GM23338 (cell line): ENCODE data around the gene KLC1. TPM values are rescaled to one million over a fixed set of nuclear protein-coding genes. Genes with fewer than 3 reads are reported as not detected.

Source experiments
- ATAC-seq: fragments of 200-7000 bp; cut with Tn5 transposase; 3 replicates; pipeline ENCODE4 v1.9.1; 2020
- DNase-seq: peaks from one replicate; pipeline ENCODE4 v3.0.0-alpha.2; 2015; ENCODE audit warnings: low spot score
- H2AFZ ChIP-seq: fragments of 200-600 bp; sonication (generic); 2 replicates; pipeline ENCODE4 v1.8.0; 2016; ENCODE audit warnings: antibody characterized with exemption, mild to moderate bottlenecking, moderate library complexity
- H3F3A ChIP-seq: fragments of 200-600 bp; sonication (generic); replicated peaks from 2 replicates; pipeline ENCODE4 v1.8.0; 2017; ENCODE audit warnings: antibody characterized with exemption, mixed run types, low read depth
- H3K27ac ChIP-seq: fragments of 200-600 bp; sonication (generic); 2 replicates; pipeline ENCODE4 v1.6.1; 2016; ENCODE audit warnings: low read depth
- H3K27me3 ChIP-seq: fragments of 200-600 bp; sonication (generic); 2 replicates; pipeline ENCODE4 v1.8.0; 2016; ENCODE audit warnings: mild to moderate bottlenecking, mixed run types, moderate library complexity; ENCODE audit not compliant: insufficient read depth
- H3K36me3 ChIP-seq: fragments of 200-600 bp; sonication (generic); 2 replicates; pipeline ENCODE4 v1.8.0; 2016; ENCODE audit warnings: mild to moderate bottlenecking; ENCODE audit not compliant: insufficient read depth
- H3K4me1 ChIP-seq: fragments of 200-600 bp; sonication (generic); 2 replicates; pipeline ENCODE4 v1.8.0; 2016; ENCODE audit warnings: mild to moderate bottlenecking, moderate library complexity; ENCODE audit not compliant: insufficient read depth
- H3K4me2 ChIP-seq: fragments of 200-600 bp; sonication (generic); 2 replicates; pipeline ENCODE4 v1.7.1; 2017; ENCODE audit warnings: mixed run types
- H3K4me3 ChIP-seq: fragments of 200-600 bp; sonication (generic); 2 replicates; pipeline ENCODE4 v1.6.1; 2016; ENCODE audit warnings: mixed run types
- H3K79me2 ChIP-seq: fragments of 200-600 bp; sonication (generic); replicated peaks from 2 replicates; pipeline ENCODE4 v1.8.0; 2017; ENCODE audit warnings: mild to moderate bottlenecking; ENCODE audit not compliant: insufficient read depth
- H3K9me2 ChIP-seq: fragments of 200-600 bp; sonication (generic); 2 replicates; pipeline ENCODE4 v1.8.0; 2017; ENCODE audit not compliant: insufficient read depth
- H4K20me1 ChIP-seq: fragments of 200-600 bp; sonication (generic); replicated peaks from 2 replicates; pipeline ENCODE4 v1.8.0; 2017; ENCODE audit warnings: mild to moderate bottlenecking; ENCODE audit not compliant: insufficient read depth
- H3K27ac Mint-ChIP-seq: 2 replicates; pipeline ENCODE4 v1.8.0; 2020; ENCODE audit warnings: inconsistent platforms, mild to moderate bottlenecking, moderate library complexity, mixed read lengths
- H3K27me3 Mint-ChIP-seq: 3 replicates; pipeline ENCODE4 v1.8.0; 2022; ENCODE audit warnings: low read depth, mild to moderate bottlenecking, moderate library complexity, mixed read lengths, inconsistent platforms; ENCODE audit not compliant: insufficient read depth, poor library complexity
- H3K36me3 Mint-ChIP-seq: 3 replicates; pipeline ENCODE4 v1.8.0; 2021; ENCODE audit warnings: low read depth, mild to moderate bottlenecking, inconsistent platforms, moderate library complexity, mixed read lengths
- H3K4me1 Mint-ChIP-seq: 3 replicates; pipeline ENCODE4 v1.8.0; 2020; ENCODE audit warnings: mild to moderate bottlenecking, inconsistent platforms, mixed read lengths
- H3K4me3 Mint-ChIP-seq: 3 replicates; pipeline ENCODE4 v1.8.0; 2021; ENCODE audit warnings: moderate library complexity, mild to moderate bottlenecking, inconsistent platforms, mixed read lengths
- H3K9me3 Mint-ChIP-seq: 3 replicates; pipeline ENCODE4 v1.8.0; 2020; ENCODE audit warnings: moderate library complexity, mild to moderate bottlenecking, inconsistent platforms, mixed read lengths
- CREB1 ChIP-seq: fragments of 250-450 bp; sonication (Bioruptor Pico); IDR thresholded peaks from 2 replicates; pipeline ENCODE4 v1.5.0; 2020; ENCODE audit warnings: low read depth, mild to moderate bottlenecking, moderate library complexity
- EZH2 ChIP-seq: fragments of 200-600 bp; sonication (generic); IDR thresholded peaks from one replicate; pipeline ENCODE4 v1.8.0; 2017; ENCODE audit warnings: antibody characterized with exemption, mild to moderate bottlenecking, low read depth; ENCODE audit not compliant: unreplicated experiment
- EZH2phosphoT487 ChIP-seq: fragments of 200-600 bp; sonication (generic); IDR thresholded peaks from one replicate; pipeline ENCODE4 v1.8.1; 2018; ENCODE audit warnings: antibody characterized with exemption; ENCODE audit not compliant: unreplicated experiment
- JUNB ChIP-seq: IDR thresholded peaks from one replicate; pipeline ENCODE4 v1.6.1; 2016; ENCODE audit warnings: antibody characterized with exemption; ENCODE audit not compliant: unreplicated experiment
- NANOG ChIP-seq: IDR thresholded peaks from 2 replicates; pipeline ENCODE4 v1.6.1; 2016; ENCODE audit warnings: antibody characterized with exemption, borderline replicate concordance
- POLR2AphosphoS5 ChIP-seq: IDR thresholded peaks from 2 replicates; pipeline ENCODE4 v1.6.1; 2016; ENCODE audit warnings: antibody characterized with exemption, low read depth
- STAT1 ChIP-seq: IDR thresholded peaks from one replicate; pipeline ENCODE4 v1.6.1; 2016; ENCODE audit warnings: antibody characterized with exemption; ENCODE audit not compliant: unreplicated experiment
- ZNF114 ChIP-seq: fragments of 250-450 bp; sonication (Bioruptor Pico); IDR thresholded peaks from 2 replicates; pipeline ENCODE4 v1.5.0; 2020; ENCODE audit warnings: mild to moderate bottlenecking, moderate library complexity
- ZNF331 ChIP-seq: fragments of 250-450 bp; sonication (Bioruptor Pico); IDR thresholded peaks from 2 replicates; pipeline ENCODE4 v1.5.0; 2020; ENCODE audit warnings: low read depth, mild to moderate bottlenecking, moderate library complexity
- polyA plus RNA-seq: library from polyadenylated mRNA; unstranded; fragments of >200 nt; fragmentation: Nextera tagmentation; extraction: Ambion mirVana; gene quantifications from 2 replicates; pipeline ENCODE4 v1.2.1, GENCODE V29; 2016
- total RNA-seq: library from RNA; depleted of rRNA; stranded (reverse); fragments of >200 nt; shearing (Covaris generic); gene quantifications from 2 replicates; pipeline ENCODE4 v1.2.3, GENCODE V29; 2014
- TF ChIP-seq, protein P1 (sequence below), 2 experiments: fragments of 200-600 bp in 1 of 2; sonication (generic) in 1 of 2; conservative IDR thresholded peaks; 2 replicates each; pipeline versions ENCODE4 v1.5.1 to v1.6.1; 2016 to 2017; ENCODE audit warnings: antibody characterized with exemption in 2 of 2, low read depth in 2 of 2, mild to moderate bottlenecking in 2 of 2, moderate library complexity in 1 of 2
- TF ChIP-seq, protein P2 (sequence below): fragments of 250-450 bp; sonication (Bioruptor Pico); IDR thresholded peaks from 2 replicates; pipeline ENCODE4 v1.5.0; 2020; ENCODE audit warnings: mild to moderate bottlenecking, moderate library complexity
- TF ChIP-seq, protein P3 (sequence below): IDR thresholded peaks from 2 replicates; pipeline ENCODE4 v1.6.1; 2016; ENCODE audit warnings: antibody characterized with exemption
- TF ChIP-seq, protein P4 (sequence below): IDR thresholded peaks from one replicate; pipeline ENCODE4 v1.6.1; 2018; ENCODE audit warnings: antibody characterized with exemption; ENCODE audit not compliant: unreplicated experiment

KLC1 gene
- total and polyA plus RNA-seq, 2 experiments from 2014 or later = 165 to 308 TPM

DNA sequence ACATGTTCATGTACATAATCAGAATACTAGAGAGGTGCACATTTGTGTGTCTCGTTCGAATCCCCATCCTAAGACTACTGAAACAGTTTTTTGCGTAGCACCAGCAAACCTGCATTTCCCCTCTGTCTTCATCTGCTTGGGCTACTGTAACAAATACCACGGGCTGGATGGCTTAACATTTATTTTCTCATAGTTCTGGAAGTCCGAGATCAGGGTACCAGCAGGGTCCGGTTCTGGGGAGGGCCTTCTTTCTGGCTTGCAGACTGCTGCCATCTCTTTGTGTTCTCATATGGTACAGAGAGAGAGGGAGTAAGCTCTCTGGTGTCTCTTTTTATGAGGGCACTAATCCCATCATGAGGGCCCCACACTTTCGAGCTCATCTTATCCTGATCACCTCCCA is 30.6 kb downstream of the KLC1 start:
- peaks cover 84% of the 10 kb centered on the region for H3K36me3 Mint-ChIP-seq
- H3K4me2 ChIP-seq = no peak overlapping the region
- DNase-seq (no peak), ATAC-seq (no peak)
- no peaks in the 10 kb centered on the region for H3K9me3 Mint-ChIP-seq
- no peaks in the 10 kb centered on the region for H3K9me2 ChIP-seq
- H3K4me1 Mint-ChIP-seq = no peaks in the 10 kb centered on the region
- H4K20me1 ChIP-seq = peaks cover 27% of the 10 kb centered on the region
- no peak overlapping the region for H3K27ac ChIP-seq
- no peak overlapping the region for H3K4me3 Mint-ChIP-seq
- H3K4me1 ChIP-seq = no peaks in the 10 kb centered on the region
- peaks cover 49% of the 10 kb centered on the region for H3K36me3 ChIP-seq
- TF ChIP-seq CREB1 (CRISPR knock-in tag) = no peak
- TF ChIP-seq EZH2phosphoT487 = no peak
- no peak for TF ChIP-seq EZH2
- TF ChIP-seq JUNB = no peak
- TF ChIP-seq, protein P1, sequence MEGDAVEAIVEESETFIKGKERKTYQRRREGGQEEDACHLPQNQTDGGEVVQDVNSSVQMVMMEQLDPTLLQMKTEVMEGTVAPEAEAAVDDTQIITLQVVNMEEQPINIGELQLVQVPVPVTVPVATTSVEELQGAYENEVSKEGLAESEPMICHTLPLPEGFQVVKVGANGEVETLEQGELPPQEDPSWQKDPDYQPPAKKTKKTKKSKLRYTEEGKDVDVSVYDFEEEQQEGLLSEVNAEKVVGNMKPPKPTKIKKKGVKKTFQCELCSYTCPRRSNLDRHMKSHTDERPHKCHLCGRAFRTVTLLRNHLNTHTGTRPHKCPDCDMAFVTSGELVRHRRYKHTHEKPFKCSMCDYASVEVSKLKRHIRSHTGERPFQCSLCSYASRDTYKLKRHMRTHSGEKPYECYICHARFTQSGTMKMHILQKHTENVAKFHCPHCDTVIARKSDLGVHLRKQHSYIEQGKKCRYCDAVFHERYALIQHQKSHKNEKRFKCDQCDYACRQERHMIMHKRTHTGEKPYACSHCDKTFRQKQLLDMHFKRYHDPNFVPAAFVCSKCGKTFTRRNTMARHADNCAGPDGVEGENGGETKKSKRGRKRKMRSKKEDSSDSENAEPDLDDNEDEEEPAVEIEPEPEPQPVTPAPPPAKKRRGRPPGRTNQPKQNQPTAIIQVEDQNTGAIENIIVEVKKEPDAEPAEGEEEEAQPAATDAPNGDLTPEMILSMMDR (conservative IDR thresholded peaks at IDR 0.05; ENCODE audit: low read depth in 2 of 2) = no peak
- TF ChIP-seq STAT1 = no peak
- no peak for TF ChIP-seq ZNF114 (CRISPR knock-in tag)
- TF ChIP-seq, protein P2, sequence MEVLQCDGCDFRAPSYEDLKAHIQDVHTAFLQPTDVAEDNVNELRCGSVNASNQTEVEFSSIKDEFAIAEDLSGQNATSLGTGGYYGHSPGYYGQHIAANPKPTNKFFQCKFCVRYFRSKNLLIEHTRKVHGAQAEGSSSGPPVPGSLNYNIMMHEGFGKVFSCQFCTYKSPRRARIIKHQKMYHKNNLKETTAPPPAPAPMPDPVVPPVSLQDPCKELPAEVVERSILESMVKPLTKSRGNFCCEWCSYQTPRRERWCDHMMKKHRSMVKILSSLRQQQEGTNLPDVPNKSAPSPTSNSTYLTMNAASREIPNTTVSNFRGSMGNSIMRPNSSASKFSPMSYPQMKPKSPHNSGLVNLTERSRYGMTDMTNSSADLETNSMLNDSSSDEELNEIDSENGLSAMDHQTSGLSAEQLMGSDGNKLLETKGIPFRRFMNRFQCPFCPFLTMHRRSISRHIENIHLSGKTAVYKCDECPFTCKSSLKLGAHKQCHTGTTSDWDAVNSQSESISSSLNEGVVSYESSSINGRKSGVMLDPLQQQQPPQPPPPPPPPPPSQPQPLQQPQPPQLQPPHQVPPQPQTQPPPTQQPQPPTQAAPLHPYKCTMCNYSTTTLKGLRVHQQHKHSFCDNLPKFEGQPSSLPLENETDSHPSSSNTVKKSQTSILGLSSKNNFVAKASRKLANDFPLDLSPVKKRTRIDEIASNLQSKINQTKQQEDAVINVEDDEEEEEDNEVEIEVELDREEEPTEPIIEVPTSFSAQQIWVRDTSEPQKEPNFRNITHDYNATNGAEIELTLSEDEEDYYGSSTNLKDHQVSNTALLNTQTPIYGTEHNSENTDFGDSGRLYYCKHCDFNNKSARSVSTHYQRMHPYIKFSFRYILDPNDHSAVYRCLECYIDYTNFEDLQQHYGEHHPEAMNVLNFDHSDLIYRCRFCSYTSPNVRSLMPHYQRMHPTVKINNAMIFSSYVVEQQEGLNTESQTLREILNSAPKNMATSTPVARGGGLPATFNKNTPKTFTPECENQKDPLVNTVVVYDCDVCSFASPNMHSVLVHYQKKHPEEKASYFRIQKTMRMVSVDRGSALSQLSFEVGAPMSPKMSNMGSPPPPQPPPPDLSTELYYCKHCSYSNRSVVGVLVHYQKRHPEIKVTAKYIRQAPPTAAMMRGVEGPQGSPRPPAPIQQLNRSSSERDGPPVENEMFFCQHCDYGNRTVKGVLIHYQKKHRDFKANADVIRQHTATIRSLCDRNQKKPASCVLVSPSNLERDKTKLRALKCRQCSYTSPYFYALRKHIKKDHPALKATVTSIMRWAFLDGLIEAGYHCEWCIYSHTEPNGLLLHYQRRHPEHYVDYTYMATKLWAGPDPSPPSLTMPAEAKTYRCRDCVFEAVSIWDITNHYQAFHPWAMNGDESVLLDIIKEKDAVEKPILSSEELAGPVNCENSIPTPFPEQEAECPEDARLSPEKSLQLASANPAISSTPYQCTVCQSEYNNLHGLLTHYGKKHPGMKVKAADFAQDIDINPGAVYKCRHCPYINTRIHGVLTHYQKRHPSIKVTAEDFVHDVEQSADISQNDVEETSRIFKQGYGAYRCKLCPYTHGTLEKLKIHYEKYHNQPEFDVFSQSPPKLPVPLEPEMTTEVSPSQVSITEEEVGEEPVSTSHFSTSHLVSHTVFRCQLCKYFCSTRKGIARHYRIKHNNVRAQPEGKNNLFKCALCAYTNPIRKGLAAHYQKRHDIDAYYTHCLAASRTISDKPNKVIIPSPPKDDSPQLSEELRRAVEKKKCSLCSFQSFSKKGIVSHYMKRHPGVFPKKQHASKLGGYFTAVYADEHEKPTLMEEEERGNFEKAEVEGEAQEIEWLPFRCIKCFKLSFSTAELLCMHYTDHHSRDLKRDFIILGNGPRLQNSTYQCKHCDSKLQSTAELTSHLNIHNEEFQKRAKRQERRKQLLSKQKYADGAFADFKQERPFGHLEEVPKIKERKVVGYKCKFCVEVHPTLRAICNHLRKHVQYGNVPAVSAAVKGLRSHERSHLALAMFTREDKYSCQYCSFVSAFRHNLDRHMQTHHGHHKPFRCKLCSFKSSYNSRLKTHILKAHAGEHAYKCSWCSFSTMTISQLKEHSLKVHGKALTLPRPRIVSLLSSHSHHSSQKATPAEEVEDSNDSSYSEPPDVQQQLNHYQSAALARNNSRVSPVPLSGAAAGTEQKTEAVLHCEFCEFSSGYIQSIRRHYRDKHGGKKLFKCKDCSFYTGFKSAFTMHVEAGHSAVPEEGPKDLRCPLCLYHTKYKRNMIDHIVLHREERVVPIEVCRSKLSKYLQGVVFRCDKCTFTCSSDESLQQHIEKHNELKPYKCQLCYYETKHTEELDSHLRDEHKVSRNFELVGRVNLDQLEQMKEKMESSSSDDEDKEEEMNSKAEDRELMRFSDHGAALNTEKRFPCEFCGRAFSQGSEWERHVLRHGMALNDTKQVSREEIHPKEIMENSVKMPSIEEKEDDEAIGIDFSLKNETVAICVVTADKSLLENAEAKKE (CRISPR knock-in tag) = no peak
- TF ChIP-seq, protein P3, sequence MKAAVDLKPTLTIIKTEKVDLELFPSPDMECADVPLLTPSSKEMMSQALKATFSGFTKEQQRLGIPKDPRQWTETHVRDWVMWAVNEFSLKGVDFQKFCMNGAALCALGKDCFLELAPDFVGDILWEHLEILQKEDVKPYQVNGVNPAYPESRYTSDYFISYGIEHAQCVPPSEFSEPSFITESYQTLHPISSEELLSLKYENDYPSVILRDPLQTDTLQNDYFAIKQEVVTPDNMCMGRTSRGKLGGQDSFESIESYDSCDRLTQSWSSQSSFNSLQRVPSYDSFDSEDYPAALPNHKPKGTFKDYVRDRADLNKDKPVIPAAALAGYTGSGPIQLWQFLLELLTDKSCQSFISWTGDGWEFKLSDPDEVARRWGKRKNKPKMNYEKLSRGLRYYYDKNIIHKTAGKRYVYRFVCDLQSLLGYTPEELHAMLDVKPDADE = no peak
- TF ChIP-seq, protein P4, sequence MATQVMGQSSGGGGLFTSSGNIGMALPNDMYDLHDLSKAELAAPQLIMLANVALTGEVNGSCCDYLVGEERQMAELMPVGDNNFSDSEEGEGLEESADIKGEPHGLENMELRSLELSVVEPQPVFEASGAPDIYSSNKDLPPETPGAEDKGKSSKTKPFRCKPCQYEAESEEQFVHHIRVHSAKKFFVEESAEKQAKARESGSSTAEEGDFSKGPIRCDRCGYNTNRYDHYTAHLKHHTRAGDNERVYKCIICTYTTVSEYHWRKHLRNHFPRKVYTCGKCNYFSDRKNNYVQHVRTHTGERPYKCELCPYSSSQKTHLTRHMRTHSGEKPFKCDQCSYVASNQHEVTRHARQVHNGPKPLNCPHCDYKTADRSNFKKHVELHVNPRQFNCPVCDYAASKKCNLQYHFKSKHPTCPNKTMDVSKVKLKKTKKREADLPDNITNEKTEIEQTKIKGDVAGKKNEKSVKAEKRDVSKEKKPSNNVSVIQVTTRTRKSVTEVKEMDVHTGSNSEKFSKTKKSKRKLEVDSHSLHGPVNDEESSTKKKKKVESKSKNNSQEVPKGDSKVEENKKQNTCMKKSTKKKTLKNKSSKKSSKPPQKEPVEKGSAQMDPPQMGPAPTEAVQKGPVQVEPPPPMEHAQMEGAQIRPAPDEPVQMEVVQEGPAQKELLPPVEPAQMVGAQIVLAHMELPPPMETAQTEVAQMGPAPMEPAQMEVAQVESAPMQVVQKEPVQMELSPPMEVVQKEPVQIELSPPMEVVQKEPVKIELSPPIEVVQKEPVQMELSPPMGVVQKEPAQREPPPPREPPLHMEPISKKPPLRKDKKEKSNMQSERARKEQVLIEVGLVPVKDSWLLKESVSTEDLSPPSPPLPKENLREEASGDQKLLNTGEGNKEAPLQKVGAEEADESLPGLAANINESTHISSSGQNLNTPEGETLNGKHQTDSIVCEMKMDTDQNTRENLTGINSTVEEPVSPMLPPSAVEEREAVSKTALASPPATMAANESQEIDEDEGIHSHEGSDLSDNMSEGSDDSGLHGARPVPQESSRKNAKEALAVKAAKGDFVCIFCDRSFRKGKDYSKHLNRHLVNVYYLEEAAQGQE = no peak
- TF ChIP-seq ZNF331 (CRISPR knock-in tag) = no peak
- no peak for TF ChIP-seq POLR2AphosphoS5
- no peak for TF ChIP-seq NANOG
- no peaks in the 10 kb centered on the region for H3K27me3 Mint-ChIP-seq
- peaks cover 7% of the 10 kb centered on the region; the same call in 1 of the 2 replicates for H3F3A ChIP-seq
- H3K4me3 ChIP-seq = no peak overlapping the region
- H2AFZ ChIP-seq = no peak overlapping the region
- peaks cover 22% of the 10 kb centered on the region for H3K79me2 ChIP-seq
- no peaks in the 10 kb centered on the region for H3K27me3 ChIP-seq
- no peak overlapping the region for H3K27ac Mint-ChIP-seq
